NCI-H345 treated with DMSO at 0.1 percent for 48 hours (cell line): Measurements from ENCODE around the gene MTUS2.

Experiments
- DNase-seq: peaks from one replicate; lab custom pipeline; 2025; ENCODE audit not compliant: unreplicated experiment; lab: John Stamatoyannopoulos, UW

Gene MTUS2

DNA sequence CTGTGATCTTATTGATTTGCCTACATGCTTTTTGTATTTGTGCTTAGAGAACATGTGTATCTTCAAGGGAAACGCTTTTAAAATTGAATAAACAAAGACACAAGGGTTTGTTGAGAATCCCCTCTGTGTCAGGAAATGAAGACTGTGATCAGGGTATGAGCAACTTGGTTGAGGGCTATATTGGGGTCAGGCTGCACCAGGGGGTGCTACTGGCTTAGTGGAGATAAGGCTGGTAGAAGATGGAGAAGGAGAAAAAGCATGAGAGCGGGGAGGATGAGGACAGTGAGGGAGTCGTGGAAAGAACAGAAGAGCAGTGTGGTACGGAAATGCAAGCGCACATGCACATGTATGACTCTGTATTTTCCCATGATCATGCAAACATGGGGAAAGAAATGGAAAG, 201.6 kb downstream of the MTUS2 start:
- no peak for DNase-seq

DNA sequence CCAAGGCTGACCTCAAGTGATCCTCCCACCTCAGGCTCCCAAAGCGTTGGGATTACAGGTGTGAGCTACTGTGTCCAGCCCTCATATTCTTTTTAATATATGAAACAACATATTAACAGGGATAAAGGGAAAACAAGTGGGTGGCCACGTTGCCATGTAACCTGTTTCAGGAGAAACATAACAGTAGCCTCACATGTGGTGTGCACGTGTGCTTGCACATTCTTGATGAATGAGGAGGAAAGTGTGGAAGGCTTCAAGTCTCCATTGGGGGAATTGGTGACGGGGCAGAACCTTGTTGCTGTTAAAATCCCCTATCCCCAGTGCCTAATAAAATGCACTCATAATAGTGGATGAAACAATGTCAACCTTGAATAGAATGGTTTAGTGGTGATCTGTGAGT, 202.3 kb downstream of the MTUS2 start:
- no peak for DNase-seq

DNA sequence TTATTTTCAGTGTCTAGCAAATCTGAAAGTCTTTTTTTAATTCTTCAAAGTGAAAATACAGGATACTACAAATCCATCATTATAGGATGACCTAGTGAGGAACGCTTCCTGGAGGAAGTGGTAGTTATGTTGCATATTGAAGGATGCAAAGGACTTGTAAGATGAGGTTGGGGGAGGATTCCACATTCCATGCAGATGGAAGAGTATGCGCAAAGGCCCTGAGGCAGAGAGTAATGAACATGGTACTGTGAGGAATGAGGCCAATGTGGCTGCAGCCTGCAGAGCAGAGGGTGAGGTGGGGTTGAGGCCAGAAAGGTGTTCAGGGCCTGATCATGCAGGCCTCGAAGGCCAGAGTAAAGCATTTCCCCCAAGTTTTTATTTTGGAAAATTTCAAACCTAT, 202.8 kb downstream of the MTUS2 start:
- no peak for DNase-seq

DNA sequence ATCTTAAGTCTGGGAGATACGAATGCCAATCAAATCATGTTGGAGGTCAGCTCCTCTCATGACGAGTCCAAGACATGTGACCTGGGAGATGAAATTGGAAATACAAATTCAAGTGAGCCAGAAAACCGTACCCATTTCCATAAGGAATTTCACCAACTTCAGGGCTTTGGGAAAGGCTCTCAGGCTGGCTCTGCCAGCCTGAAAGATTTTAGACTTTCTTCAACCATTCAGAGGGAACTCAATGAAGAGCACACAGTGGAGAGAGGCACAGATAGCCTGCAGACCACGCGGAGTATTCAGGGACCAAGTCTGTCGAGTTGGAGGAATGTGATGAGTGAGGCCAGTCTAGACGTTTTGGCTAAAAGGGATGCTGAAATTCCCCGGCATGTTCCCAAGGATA, 204.6 kb downstream of the MTUS2 start:
- DNase-seq = no peak

DNA sequence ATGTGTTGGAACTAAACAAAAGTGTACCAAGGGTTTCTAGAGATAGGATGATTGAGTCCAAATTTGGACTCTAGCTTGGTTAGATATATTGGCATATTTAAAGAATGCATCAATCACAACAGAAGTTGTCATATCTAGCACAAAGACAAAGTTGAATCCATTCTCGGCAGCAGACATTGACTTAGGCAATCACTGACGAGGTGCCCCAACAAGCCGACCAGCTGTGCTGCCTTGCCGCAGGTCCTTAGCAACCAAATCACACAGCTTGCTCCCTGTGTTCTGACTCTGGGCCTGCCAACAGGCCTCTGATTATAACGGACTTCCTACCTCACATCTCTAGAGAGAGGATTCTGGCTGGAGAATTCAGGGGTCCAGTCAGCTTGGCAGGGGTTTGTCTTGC, 208.7 kb downstream of the MTUS2 start:
- no peak for DNase-seq

DNA sequence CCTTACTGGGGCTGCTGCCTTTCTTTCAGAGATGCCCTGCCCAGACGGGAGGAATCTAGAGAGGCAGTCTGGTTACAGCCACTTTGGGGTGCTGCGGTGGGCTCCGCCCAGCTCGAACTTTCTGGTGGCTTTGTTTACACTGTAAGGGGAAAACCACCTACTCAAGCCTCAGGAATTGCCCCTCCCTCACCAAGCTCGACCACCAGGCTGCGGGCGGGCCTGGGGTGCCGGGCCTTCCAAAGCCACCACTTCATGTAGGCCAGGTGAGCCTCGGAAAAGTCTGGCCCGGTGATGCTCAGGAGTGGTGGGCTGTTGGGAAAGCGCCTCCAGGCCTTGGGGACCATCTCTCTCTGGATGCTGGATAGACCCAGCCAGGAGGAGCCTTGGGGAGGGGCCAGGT, 218.6 kb downstream of the MTUS2 start:
- DNase-seq = no peak

DNA sequence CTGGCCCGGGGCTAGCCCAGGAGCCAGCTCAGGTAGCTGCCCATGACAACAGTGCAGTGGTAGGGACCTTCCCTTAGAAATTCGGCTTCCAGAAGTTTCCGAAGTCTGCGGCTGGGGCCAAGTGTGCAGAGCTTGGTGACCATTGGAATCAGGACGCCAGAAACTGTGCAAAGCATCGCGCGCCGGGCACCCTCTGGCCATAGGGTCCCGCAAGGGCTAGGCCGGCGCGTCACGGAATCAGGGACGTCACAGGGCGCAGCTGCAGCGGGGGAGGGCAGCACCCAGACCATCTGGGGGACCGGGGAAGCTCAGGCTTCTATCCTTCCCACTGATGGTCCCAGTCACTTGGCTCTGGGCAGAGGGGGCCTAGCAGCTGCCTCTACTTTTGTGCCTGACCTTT, 219.1 kb downstream of the MTUS2 start:
- DNase-seq = no peak

DNA sequence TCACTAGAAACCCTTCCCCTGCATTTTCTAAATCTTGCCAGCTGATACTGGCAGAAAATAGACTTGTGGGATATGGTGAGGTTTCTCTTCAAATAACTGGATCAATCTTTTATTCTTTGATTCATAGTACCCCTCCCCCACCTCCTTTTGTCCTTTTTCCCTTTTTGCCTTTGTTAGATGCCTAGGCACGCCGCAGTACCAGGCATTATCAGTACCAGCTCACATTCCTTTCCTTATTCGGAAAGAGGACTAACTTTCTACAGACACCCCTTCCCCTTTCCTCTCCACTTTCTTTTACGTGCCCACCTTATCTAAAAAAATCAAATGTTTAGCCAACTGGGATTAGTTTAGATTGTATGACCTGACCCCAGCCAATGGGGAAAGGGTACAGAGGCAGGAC, 226.4 kb downstream of the MTUS2 start:
- no peak for DNase-seq

DNA sequence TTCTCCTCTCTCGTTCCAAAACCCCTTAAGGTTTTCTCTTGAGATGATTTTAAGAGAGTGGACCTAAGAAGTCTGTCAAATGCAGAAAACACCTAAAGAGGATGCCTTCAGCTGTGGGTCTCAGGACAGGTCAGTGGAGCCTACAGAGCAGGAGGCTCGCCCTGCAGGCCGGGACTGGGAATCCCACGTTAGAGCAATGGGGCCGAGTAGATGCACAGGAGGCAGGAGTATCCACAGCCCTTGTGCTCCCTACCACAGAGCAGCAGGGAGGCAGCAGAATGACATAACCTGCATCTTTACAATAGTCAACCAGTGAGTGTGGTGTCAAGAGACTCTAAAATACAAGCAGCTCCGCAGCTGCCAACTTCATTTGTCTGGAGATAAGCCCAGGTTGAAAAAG, 229.4 kb downstream of the MTUS2 start:
- no peak for DNase-seq

DNA sequence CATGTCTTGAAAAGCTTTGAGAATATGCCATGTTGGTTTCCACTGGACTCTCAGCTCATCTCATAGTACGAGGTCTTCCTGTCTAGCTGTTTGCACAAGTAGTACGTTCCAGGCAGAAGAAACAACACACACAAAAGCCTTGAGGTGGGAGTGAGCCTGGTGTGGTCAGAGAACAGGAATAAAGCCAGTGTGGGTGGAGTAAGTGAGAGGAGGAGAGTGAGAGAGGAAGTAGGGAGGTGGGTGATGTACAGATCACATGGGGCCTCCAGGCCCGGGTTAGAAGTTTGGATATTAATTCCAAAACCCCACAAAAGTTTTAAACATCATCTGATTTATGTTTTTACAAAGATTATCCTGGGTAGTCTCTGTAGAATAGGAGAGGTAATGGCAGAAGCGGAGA, 230.6 kb downstream of the MTUS2 start:
- DNase-seq = no peak

DNA sequence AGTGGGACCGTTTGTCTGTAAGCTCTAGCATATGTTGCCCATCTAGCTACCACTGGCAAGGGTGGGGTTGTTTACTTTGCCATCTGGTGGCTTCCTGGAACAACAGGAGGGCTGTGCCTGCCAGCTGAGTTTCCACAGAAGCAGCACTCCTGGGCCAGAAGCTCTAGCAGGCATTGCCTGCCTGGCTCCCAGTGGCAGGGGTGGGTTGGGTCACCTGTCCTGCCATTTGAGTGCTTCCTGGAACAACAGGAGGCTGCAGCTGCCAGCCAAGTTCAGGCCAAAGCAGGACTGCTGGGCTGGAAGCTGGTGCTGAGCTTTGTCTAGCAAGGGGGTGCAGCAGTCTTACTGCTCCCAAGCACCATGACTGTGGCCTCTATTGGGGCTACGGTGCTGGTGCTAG, 239.7 kb downstream of the MTUS2 start:
- peak; percentile 65 for DNase-seq

DNA sequence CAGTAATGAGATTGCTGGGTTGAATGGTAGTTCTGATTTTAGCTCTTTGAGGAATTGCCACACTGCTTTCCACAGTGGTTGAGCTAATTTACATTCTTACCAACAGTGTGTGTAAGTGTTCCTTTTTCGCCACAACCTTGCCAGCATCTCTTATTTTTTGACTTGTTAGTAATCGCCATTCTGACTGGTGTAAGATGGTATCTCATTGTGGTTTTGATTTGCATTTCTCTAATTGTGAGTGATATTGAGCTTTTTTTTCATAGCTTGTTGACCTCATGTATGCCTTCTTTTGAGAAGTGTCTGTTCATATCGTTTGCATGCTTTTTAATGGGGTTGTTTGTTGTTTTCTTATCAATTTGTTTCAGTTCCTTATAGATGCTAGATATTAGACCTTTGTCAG, 245.0 kb downstream of the MTUS2 start:
- DNase-seq = no peak

DNA sequence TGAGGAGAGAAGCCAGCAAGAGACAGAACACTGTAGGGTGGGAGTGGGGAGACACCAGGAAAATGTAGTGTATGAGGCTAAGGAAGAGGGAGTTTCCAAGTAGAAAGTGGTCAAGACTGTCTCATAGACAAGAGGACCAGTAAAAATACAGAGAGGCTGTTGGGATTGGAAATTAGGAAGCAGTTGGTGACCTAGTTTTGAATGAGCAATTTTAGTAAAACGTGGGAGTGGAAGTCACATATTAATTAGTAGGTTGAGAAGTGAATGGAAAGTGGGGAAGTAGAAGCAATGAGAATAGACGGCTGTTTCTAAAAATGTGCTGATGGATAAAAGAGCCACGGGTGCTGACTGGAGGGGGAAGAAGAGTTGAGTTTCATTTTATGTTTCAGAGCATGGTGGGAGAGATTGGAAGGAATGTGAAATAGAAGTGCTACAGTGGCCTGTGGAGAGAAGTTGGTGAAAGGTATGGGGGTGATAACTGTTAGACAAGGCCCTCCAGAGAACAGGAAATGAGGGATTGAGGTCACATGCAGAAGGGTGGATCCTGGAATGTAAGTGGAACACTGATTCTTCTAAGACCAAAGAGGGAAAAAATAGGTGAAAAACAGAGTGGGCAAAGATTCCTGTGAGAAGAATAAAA, 247.3 kb downstream of the MTUS2 start:
- DNase-seq = no peak

DNA sequence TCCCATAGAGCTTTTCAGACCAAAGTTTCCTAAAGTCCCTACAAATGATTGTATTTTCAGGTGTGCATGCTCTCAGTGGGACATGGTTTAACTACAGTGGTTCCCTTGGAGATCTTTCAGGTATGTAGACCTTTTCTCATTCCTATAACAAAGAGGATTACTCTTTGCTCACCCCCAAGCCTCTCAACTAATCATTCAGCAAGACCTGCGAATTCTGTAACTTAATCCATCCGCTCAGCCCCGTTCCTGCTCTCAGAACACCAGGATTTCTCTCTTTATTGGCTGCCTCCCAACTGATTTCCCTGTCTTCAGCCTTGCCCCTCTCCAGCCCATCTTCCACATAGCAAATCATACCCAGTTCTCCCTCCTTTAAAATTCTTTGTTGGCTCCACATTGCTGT, 253.6 kb downstream of the MTUS2 start:
- DNase-seq = peak; percentile 21

DNA sequence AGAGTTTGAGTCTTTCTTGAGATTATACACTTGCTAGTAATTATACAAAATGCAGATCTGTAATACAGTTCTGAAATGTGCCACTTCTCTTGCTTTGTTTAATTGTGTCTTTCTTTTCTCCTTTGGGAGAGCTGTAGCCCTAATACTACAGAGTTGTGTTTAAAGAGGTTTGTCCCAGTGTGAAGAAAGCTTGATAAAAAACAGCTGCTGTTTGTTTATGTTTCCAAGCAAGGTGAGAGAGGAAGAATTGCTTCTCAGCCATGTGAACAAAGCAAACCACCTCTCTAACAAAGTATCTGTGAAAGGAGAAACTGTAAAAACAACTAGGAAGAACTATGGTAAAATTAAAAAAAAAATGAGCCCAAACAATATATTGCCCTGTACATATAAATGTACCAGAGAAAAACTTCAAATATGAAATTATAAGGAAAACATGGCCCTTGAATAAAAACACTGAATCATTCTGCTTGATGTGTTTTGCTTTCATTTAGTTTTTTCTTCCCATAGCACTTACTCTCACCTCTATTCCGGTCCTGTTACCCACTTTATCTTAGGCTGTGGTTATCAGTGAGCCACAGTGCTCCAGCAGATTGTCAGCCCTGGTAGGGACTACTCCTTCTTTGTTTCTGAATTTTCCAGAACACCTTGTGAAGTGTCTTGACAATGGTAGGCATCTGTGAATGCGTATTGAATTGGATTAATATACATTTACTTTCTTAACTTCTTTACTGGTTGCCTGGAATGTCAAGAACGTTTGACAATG, 257.1 kb downstream of the MTUS2 start:
- no peak for DNase-seq

DNA sequence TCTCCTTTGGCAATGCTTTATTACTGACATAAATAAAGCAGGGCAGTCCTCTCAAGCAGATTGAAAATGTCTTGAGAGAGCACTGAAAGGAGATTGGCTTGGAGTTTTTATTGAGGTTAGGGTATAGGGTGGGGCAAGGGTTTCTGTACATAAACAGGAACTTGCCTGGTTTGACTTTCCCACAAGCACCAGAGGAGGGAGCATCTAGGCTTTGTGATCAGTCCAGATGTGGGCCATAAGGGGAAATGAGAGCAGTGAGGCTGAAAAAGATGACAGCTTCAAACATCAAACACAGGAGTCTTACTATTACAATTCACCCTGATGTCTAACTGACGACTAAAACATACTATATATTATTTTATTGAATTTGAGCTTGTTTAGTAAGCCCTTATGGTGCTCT, 260.9 kb downstream of the MTUS2 start:
- DNase-seq = no peak

DNA sequence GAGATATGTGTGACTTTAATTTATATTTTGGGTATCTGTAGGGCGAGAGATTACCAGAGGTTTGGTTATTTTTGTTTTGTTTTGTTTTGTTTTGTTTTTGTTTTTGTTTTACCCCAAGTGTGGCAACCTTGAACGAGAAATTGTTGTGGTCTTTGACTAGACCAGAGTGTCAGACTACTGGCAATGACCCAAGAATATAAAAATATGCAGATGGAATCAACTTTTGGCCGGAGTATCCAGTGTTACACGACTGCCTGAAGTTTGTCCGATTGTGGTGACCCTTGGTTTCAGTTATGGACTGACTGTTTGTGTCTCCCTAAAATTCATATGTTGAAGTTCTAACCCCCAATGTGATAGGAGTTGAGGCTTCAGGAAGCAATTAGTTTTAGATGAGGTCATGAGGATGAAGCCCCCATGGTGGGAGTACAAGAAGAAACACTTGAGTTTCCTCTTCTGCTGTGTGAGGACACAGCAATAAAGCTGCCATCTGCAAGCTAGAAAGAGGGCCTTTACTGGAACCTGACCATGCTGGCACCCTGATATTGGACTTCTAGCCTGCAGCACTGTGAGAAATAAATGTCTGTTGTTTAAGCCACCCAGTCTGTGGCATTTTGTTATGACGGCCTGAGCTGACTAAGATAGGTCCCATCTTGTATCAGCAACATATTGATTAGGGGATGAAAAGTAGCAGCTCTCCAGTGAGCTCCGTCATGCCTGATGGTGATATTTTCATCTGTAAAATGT, 261.7 kb downstream of the MTUS2 start:
- no peak for DNase-seq

DNA sequence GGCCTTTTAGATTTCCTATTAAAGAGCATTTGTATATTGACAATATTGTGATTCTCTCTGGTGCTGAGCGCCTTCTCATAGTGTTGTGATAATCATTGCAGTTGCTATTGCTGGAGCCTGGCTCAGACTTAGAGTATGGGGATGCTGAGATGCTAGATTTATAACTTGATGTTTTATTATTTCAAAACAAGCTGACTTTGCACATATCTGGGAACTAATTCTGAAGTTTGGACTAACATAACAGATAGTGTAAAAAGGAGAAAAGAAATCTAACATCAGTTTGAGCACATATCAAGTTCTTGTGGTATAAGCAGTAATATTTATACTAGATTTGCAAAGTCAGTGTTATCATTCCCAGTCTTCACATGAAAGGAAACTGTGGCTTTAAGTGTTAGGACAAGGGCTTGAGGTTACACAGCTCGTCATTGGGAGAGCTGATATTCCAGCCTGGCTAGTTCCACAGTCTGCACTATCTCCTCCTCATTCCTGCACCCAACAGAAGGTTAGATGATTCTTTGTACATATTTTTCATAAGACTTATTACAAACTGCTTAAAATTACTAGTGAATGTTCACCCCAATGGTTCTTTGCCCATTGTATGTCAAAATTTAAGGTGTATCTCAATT, 279.8 kb downstream of the MTUS2 start:
- no peak for DNase-seq

DNA sequence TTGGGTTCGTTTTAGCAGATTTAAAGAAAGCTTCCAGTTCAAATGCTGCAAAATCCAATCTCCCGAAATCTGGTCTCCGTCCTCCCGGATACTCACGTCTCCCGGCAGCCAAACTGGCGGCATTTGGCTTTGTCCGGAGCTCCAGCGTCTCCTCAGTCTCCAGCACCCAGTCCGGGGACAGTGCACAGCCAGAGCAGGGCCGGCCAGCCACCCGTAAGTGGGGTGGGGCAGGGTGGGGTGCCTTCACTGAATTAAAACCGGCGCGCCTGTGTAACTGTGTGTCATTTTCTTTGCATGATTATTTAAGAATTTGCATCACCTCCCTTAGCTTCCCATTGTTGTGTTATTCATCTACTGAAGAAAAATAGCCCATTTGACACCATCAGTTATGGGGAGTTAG, 280.6 kb downstream of the MTUS2 start:
- DNase-seq = no peak

DNA sequence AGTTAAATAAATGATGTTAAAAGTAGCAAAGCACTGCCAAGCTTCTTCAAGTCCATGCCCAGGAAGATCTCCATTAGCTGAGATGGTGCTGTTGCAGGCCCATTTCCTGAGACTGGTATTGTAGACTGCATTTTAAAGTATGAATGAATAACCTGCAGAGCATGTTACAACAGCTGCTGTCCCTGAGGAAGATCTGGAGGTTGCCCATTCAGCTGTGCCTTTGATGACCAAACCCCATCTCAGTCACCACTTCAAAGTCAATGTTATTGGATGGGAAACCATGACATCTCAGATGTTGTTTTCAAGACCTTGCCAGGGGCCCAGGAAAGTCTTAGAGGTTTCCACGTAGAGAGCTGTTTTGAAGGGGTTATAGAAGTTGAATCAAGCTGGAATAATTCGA, 281.3 kb downstream of the MTUS2 start:
- no peak for DNase-seq

DNA sequence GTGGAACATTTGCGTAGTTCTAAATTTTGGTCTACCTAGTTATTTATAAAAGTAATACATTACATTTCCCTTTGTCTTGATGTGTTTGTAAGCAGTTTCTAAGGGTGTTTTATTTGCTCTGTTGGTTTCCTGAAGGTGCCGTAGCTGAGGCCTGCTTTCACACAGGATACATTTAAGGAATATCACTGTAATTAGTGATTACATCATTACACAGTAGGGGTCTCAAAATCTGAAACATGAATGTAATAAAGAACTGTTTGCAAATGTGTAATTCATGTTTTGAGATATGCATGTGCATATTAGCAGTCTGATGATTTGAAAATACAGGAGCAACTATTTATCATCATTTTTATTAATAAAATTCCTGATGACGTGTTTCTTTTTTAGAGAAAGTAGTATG, 281.8 kb downstream of the MTUS2 start:
- DNase-seq = no peak
